Measurements from ENCODE around the gene NXT1.
"Not testable (repeated sequence)": the region's sequence is repeated elsewhere in the genome, so short reads cannot be mapped to it uniquely, and the experiment has no call there.

The NXT1 gene

DNA sequence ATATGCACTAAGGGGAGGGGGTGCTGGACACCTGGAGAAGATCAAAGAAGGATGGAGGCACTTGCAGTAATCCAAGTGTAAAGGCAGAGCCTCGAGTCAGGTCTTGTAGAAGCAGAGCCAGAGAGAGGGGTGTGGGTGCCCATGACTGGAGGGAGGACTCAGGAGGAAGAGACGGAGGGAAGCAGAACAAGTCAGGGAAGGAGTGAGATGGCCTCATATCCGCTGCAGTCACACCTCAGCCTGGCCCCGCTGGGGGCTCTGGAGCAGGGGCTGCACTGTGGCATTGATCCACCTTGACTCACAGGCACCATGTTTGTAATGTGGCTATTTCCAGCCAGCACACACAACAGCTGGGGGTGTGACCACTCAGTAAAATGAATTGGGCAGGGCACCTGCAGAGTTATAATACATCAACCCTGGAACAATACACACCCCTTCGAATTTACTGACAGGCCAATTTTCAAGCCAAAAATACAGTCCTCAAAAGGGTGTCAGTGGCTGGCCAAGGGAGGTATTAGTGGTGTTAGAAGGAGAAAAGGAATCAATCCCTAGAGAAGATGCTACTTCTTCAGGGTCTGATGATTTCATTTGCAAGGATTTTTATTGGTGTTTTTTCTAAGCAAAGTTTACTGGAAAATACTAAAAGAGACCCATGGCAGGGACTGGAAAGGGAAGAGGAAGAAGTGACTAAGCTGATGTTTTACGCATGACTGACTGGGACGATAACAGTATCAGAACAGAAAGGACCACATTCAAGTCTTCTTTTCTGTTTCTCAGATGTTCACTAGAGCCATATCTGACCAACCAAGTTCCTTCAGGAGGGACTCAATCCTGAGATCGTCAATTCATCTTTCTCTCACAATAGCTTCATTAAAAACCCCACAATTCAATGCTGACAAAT lies 18.9 kb upstream of the NXT1 start:
- no peak for DNase-seq (ENCODE audit: low spot score)

- no peak for DNase-seq (ENCODE audit: low spot score)
Measured at GRCh38 chr20:23332467-23332866, 18.1 kb upstream of the NXT1 start.

- DNase-seq (ENCODE audit: low spot score) = no peak
Measured at GRCh38 chr20:23334111-23334510, 16.5 kb upstream of the NXT1 start.

DNA sequence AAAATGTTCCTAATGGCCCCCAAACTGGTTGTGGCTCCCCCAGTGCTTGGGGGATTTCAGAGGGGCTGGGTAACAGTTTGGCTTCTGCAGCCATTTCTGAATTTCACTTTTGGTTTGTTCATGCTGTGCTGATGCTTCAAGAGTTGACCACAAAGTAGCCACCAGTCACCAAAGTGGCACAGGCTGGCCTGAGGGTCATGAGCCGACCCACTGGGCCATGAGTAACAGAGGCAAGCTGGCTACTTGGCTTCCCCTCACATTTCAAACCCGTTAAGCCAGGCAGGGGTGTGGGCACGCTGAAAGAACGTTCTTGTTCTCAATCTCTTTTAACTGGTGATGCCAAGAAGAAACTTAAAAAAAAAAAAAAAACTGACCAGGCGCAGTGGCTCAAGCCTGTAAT lies 15.1 kb upstream of the NXT1 start:
- no peak for DNase-seq (ENCODE audit: low spot score)

DNA sequence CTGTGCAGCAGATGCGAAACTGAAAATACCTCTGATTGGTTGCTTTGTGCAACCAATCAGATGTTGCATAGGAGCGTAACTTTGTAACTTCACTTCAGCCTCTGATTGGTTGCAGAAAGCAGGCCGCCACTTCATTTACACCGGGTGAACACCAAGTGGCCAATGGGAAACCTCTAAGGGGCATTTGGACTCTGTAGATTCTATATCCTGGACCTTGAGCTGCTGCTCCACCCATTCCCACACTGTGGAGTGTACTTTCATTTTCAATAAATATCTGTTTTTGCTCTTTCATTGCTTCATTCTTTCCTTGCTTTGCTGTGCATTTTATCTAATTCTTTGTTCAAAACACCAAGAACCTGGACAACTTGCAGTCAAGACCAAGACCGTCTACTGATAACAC lies 14.1 kb upstream of the NXT1 start:
- no peak for DNase-seq (ENCODE audit: low spot score)

GRCh38 chr20:23337312-23337711 lies 13.3 kb upstream of the NXT1 start:
- DNase-seq (ENCODE audit: low spot score) = no peak

GRCh38 chr20:23339986-23340385 lies 10.6 kb upstream of the NXT1 start:
- DNase-seq (ENCODE audit: low spot score) = no peak

DNA sequence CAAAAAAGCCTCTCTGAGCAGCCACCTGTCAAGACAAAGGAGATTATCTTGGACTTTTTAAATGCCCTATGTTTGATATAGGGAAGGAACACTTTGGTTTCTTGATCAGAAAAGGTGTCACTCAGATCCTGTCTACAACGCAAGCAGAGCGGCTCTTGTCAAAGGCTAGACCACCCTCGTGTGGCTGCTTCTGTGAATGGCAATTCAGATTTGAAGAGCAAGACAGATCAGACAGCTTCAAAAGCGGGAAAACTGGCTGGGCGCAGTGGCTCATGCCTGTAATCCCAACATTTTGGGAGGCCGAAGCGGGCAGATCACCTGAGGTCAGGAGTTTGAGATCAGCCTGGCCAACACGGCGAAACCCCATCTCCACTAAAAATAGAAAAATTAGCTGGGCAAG lies 10.1 kb upstream of the NXT1 start:
- DNase-seq (ENCODE audit: low spot score) = peak; percentile 68

- no peak for DNase-seq (ENCODE audit: low spot score)
Measured at GRCh38 chr20:23341073-23341472, 9.5 kb upstream of the NXT1 start.

- DNase-seq (ENCODE audit: low spot score) = no peak
Measured at GRCh38 chr20:23343590-23343989, 7.0 kb upstream of the NXT1 start.

GRCh38 chr20:23344336-23344735 lies 6.3 kb upstream of the NXT1 start:
- no peak for DNase-seq (ENCODE audit: low spot score)

- DNase-seq (ENCODE audit: low spot score) = no peak
Measured at GRCh38 chr20:23346002-23346401, 4.6 kb upstream of the NXT1 start.

DNA sequence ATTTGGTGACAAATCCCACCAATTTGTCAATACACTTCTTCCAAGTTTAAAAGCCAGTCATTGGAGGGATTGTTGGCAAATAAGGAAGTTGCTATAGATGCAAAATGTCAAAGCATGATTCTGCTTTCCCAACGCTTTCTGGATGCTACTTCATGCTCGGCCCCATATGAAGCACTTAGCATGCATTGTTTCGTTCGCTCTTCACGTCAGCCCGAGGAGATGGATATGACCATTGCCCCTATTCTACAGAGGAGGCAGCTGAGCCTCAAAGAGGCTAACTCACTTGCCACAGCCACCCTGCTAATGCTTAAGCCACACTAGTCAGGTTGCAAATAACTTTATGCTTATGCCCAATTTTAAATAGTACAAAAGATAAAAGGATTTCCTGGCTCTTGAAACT lies 2.8 kb upstream of the NXT1 start:
- no peak for DNase-seq (ENCODE audit: low spot score)

GRCh38 chr20:23348510-23348909 lies 2.1 kb upstream of the NXT1 start:
- DNase-seq (ENCODE audit: low spot score) = not testable (repeated sequence)

GRCh38 chr20:23349338-23350195 lies 1.0 kb upstream of the NXT1 start:
- DNase-seq (ENCODE audit: low spot score) = peak; percentile 88

DNA sequence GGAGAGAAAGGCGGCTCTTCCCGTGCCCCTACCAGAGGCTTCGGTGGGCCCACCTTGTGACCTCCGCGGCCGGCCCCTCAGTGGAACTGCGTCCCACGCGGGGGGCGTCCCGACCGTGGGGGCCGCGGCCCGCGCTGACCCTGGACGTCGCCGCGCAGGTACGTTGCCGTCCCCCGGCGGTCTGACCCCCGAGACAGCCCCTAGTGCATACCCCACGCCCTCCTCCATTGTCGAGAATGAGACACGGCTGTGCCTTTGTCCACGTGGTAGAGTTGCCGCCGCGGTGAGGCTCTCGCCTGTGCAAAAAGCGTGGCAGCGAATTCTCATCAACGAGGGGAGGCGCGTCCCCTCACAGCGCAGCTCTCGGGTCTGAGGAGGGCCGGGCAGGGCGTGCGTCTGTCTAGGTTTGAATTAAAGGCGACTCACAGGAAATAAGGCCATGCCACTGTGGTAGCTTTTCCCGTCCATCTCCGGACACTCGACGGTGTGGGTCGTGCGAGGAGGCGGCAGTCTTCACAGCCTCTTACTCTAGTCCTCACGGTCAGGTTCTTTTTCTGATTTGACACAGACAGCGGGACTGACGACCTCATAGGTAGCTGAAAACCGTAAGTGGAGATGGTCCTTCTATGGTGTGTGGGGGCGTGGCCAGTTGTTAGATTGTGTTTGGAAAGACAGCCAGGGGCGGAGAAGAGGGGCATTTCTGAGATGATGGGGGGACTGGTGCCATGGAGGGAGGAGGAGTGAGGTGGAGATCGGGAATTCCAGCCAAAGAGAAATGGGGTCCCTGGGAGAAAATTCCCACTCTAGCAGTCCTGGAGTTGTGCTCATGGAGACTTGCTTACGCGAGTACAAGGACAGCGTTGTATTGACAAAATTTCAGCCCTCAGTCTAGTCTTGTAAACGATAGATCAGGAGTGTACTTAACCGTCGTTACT lies 580 bp downstream of the NXT1 start:
- peak; percentile 70 for DNase-seq (ENCODE audit: low spot score)

GRCh38 chr20:23356203-23356602 lies 5.6 kb downstream of the NXT1 start:
- no peak for DNase-seq (ENCODE audit: low spot score)

GRCh38 chr20:23357767-23358562 lies 7.4 kb downstream of the NXT1 start:
- DNase-seq (ENCODE audit: low spot score) = peak; percentile 96

- no peak for DNase-seq (ENCODE audit: low spot score)
Measured at GRCh38 chr20:23358563-23358906, 7.9 kb downstream of the NXT1 start.

DNA sequence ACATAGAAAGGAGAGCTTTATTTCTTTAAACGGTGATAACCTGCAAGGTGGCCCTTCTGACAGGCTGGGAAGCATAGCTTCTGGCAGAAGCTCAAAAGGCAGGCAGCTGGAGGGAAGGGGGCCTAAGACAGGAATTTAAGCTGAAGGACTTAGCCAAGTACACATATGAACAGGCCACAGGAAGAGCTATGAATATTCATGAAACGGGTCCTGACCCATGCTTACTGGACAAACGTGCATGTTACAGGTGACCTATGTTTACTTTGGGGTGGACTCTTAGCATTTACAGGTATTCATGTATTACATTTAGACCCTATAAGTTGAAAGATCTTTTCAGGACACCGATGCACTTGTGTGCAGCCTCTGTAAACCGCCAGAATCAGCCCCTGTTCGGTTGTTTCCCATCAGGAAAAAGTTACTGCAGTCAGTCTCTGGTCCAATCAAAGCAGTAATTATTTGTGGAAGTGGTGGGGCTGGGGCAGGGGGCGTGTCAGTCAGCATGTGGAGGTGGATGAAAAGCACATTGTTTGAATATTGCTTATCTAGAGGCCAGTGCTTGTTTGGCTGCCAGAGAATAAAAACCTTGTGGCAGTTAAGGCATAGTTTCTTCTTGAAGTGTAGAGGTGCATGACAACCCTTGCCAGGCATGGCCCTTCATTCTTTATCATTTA lies 8.5 kb downstream of the NXT1 start:
- peak; percentile 64 for DNase-seq (ENCODE audit: low spot score)

GRCh38 chr20:23360531-23360930 lies 9.9 kb downstream of the NXT1 start:
- DNase-seq (ENCODE audit: low spot score) = no peak
